K562 treated with DMSO at 1 percent for 24 hours (cell line): ENCODE measurements around the gene RADIL. TPM values are rescaled to one million over a fixed set of nuclear protein-coding genes. Genes with fewer than 3 reads are reported as not detected.

ENCODE experiments used
- total RNA-seq: library from RNA; unstranded; fragments of 300-600 nt; gene quantifications from 2 replicates; pipeline ENCODE4 v1.2.3, GENCODE V29; 2022; ENCODE audit warnings: low read depth; ENCODE audit not compliant: insufficient read depth

The RADIL gene
- 6.7 and 6.9 TPM in 2 replicates for total RNA-seq

GRCh38 chr7:4883372-4884144, at the start of gene RADIL:
RADIL (minus strand) TSS chr7:4883716; CDS start chr7:4878139, 5,577 bp downstream.

GRCh38 chr7:4861673-4862072, 21.8 kb downstream of the RADIL start, which contains the start of gene PAPOLB:
PAPOLB (minus strand) TSS chr7:4862030; CDS start chr7:4861810, 220 bp downstream.

GRCh38 chr7:4775250-4775847, 108.2 kb downstream of the RADIL start, which contains the start of gene AP5Z1:
AP5Z1 (plus strand) TSS chr7:4775623; CDS start chr7:4775716, 93 bp downstream.

Other genes starting within 250 kb of the RADIL start
- gene FOXK1, start 201.4 kb downstream of the RADIL start, total RNA-seq = 13.6 and 14.4 TPM in 2 replicates
- 55.9 and 59.3 TPM in 2 replicates for gene AP5Z1, start 108.1 kb downstream of the RADIL start, total RNA-seq
- not detected in 2 replicates for gene PAPOLB, start 21.7 kb downstream of the RADIL start, total RNA-seq
- not detected in 2 replicates for gene MMD2, start 75.5 kb upstream of the RADIL start, total RNA-seq
- gene RBAK, start 162.1 kb upstream of the RADIL start, total RNA-seq = 3.1 and 4.3 TPM in 2 replicates